Heart left ventricle (tissue), 13 donors: Measurements from ENCODE around the gene HIP1.

Experiments
- CTCF ChIP-seq, 12 donors: fragments of 200-600 bp; sonication (generic) in 4 of 12; IDR thresholded peaks; one replicate each; pipeline versions ENCODE4 v1.5.0 to v1.8.0; 2018 to 2022; ENCODE audit warnings: antibody characterized with exemption in 12 of 12, mild to moderate bottlenecking in 5 of 12
- POLR2A ChIP-seq, 2 donors: fragments of 450-650 bp; IDR thresholded peaks; one replicate each; pipeline ENCODE4 v1.6.1; 2017; ENCODE audit warnings: antibody characterized with exemption in 2 of 2, mild to moderate bottlenecking in 2 of 2, moderate library complexity in 2 of 2
- donor health status: ischemic (EF 13 %, LVEDD 7.1; RV severe dilation, severe dysfunction).
- donor health status: DM: no; HTN: yes; CAD: no.
- donor health status: DM: no; HTN: no; CAD: no.
- donor health status: ischemic (EF 25% LVEDD 6.9; RV normal size, moderate dysfunction).
- donor health status: ischemic (EF 25% LVEDD 5.7; RV mildly dilated, moderate dysfunction).
- donor health status: ischemic (EF 35%, LVEDD 5.7; RV mildly dilated, moderate dysfunction).
- donor health status: nonischemic (EF 11% LVEDD 7.7; RV severe dilation, severe dysfunction).
- donor health status: DM: yes; HTN: yes; CAD: no.
- donor health status: PGD.
- donor health status: ischemic (EF 29% LVEDD 5.4; RV normal size, mild dysfunction).
- donor health status: nonischemic (EF 23%, LVEDD 6.1; RV moderate dilation, normal function).

GRCh38 chr7:75669579-75669978 is 69.2 kb downstream of the HIP1 start:
- TF ChIP-seq CTCF (IDR thresholded peaks at IDR 0.05) (no peak), POLR2A (IDR thresholded peaks at IDR 0.05) (no peak)
